Measurements from ENCODE around the gene NOS2. TPM values are rescaled to one million over a fixed set of nuclear protein-coding genes. Genes with fewer than 3 reads are reported as not detected.

The NOS2 gene
- total RNA-seq, 1 experiment from 2014 or later: 0.18 TPM

DNA sequence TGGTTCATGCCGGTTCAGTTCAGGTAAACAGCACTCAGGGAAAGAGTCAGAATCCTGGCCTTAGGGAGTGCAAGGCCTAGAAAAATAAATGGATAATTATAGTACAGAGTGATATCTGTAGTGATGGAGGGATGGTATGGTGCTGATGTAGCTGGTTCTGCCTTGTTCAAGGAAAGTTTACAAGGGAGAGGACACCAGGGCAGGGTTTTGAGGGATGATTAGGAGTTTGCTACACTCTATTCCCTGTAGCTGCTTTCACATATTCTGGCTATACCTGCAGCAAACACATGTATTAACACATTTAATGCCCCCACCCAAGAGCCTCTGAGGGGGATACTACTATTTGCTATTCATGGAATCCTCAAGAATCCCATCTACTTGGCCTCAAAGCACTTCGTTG lies 1.7 kb upstream of the NOS2 start:
- in situ Hi-C loops (cut with HindIII; ENCODE audit: low pct_unique_long_range_greater_than_20kb, low sequenced_read_pairs): no loop called here
- DNase-seq (ENCODE audit: low read depth, low spot score): no peak

DNA sequence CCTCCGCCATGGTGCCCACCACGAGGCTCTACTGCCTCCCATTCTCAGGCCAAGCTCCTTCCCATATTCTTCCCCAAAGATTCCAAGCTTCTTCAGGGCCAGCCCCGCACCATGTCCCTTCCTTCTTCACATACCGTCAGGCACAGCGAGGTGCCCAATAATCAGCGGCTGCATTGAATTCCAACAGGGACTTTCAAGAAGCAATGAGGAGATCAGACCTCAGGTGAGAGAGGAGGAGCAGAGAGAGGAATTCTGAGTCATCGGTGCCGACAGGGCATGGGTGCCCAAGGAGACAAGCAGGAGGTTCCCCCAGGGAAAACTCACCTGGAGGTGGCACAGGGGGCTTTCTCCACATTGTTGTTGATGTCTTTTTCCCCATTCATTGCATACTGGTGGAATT lies 2.0 kb downstream of the NOS2 start:
- DNase-seq (ENCODE audit: low read depth, low spot score): no peak
- in situ Hi-C loops (cut with HindIII; ENCODE audit: low pct_unique_long_range_greater_than_20kb, low sequenced_read_pairs): no loop called here

DNA sequence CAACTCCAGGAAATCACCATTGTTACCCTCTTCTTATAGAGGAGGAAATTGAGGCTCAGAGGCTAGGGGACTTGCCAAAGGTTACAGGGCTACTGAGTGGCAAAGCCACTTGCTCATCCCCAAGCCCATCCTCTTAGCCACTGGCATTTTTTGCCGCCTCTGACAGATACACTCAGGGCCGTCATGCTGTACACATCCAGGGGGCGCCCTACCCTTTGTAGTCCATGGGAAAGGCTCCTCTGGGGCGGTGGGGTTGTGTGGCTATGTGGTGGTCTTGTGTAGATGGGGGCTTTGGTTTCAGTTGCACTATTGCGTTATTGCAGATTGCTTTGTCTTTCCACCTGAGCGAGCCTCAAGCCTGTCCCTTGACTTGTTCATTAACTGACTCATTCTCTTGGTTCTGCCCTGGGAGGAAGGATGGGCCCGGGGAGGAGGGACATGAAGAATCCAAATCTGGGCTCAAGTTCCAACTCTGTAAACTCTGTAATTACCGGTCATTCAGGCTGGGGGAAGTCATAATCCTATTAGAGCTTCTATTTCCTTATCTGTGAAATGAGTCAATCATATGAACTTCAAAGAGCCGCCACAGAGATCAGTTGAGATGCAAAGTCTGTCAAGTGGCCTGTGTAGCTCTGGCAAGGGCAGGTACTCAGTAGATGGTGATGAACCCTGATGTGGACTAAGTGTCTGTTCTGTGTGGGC lies 2.8 kb downstream of the NOS2 start:
- DNase-seq (ENCODE audit: low read depth, low spot score): no peak
- in situ Hi-C loops (cut with HindIII; ENCODE audit: low pct_unique_long_range_greater_than_20kb, low sequenced_read_pairs): no loop called here

DNA sequence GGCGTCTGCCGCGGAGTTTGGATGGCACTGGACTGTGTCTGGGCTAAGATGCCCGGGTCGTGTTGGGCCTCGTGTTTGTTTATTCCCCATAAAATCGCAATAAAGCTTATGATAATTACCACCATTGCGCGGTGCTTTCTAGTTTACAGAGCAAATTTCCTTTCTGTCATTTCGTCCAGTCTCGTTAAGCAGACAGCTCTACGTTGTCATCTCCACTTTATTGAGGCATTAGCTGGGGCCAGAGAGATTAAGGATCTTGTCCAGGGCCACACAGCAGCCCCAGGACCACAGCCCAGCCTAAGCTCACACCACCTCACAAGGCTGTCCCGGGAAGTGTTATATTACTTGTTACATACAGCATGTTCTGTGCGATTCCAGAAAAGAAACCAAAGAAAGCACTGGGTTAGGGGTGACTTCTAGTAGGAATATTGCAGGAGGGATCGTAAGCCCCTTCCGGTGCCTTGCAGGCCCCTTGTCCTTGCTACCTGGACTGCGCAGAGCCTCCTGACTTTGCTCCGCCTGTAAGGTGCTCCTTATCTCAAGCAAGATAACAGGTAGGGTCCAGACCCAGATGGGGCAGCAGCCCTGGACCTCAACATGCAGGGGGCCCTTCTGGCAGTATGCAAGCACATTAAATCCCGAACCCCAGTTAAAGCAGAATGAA lies 6.3 kb downstream of the NOS2 start:
- in situ Hi-C loops (cut with HindIII; ENCODE audit: low pct_unique_long_range_greater_than_20kb, low sequenced_read_pairs): no loop called here
- DNase-seq (ENCODE audit: low read depth, low spot score): no peak

DNA sequence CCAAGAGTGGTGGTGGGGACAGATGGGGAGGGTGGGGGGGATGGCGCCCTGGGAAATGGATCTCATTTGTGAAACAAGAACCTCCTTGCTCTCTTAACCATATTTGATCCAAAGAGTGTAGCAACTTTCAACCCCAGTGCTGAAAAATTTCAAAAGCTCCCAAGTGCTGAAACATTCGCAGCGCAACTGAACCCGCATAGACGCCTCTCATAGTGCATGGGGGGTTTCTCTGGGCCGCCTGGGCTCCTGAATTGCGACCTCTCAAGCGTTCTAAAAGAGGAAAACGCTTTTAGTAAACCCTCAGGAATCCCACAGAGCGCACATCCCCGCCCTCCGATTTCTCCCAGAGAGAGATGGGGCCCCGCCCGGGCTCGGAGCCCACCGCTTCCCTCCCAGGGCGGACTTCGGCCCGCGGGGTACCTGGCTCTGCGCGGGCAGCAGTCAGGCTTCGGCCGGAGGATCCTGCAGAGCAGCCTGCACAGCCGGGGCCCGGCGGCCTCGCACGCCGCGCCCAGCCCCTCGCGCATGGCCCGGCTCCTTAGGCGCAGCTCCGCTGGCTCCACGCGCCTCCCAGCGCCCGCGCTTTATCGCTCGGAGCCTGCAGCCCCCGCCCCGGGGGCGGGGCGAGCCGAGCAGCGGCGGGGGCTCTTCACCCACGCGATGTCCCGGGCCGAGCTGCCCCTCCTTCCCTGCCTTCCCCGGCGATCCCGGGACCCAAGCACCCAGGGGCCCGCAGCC lies 7.0 kb downstream of the NOS2 start:
- no peak for DNase-seq (ENCODE audit: low read depth, low spot score)
- in situ Hi-C loops (cut with HindIII; ENCODE audit: low pct_unique_long_range_greater_than_20kb, low sequenced_read_pairs): no loop called here

DNA sequence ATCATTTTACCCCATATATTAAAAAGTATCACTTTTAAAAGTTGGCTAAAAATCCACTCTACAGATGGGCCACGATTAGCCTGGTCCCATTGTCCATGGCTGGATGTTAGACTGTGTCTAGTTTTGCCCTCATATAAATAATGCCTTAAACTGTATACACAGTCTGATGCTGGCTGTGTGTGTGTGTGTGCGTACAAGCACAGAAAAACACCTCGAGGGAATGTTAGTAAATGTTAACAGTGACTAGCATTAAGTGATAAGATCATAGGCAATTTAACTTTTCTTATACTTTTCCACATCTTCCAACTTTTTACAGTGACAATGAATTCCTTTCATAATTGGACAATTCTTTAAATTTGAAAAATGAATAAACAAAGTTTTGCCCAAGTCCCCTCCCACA lies 8.2 kb downstream of the NOS2 start:
- in situ Hi-C loops (cut with HindIII; ENCODE audit: low pct_unique_long_range_greater_than_20kb, low sequenced_read_pairs): no loop called here

DNA sequence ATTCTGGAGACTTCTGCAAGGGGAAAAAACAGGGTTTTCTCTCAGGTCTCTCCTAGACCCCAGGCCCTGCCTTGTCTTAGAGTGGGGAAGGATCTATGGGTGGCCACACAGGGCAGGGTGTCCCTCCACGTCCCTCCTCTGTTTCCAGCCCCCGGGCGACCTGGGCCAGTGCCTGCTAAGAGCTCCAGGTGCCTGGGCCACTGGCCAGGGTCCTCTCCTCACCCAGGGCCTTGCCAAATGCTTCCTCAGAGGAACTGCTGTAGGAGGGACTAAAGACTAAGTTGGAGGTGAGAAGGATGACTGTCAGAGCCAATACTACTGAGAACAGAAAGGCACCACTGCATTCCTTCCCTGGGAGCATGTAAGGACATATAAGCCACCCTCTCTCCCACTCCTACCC lies 11.4 kb downstream of the NOS2 start:
- no peak for DNase-seq (ENCODE audit: low read depth, low spot score)

More for the DNA sequence above, 8.2 kb downstream of the NOS2 start:
- no peak for DNase-seq (ENCODE audit: low read depth, low spot score)

DNA sequence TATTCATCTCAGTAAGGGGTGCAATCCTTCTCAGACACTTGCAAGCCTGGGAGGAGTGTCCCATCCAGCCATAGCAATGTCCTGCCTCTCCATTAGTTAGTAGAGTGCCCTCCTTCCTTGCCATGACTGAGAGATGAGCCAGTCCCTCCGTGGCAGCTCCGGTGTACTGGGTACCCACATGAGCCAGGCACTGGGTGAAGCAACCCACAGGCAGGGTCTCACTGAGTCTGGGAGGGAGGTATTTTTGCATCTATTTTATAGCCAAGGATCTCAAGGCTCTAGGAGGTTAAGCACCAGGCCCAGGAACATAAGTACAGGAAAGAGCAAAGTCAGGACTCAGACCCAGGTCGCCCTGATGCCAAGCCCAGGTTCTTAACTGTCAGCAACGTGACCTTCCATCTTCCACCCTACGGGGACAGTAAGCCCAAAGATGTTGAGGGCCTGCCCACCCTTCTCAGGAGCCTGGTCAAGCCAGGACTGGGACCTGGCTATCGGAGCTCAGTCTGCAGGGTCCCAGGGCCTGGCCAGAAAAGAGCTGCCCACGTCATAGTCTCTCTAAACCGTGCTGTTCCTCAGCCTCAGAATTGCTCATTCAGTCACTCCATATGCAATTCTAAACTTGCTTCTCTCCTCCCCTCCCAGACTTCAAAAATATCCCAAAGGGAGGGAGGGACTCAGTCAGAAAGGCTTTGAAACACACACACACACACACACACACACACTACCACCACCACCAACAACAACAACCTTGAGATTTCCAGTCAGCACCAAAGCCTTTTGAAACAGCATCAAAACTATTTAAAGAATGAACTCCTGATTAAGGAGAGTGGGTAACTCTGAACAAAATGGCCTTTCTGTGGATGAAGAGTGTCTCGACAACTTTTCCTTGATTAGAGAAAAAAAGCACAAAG lies 16.6 kb downstream of the NOS2 start:
- in situ Hi-C loops (cut with HindIII; ENCODE audit: low pct_unique_long_range_greater_than_20kb, low sequenced_read_pairs): no loop called here
- no peak for DNase-seq (ENCODE audit: low read depth, low spot score)

More for the DNA sequence above, 11.4 kb downstream of the NOS2 start:
- in situ Hi-C loops (cut with HindIII; ENCODE audit: low pct_unique_long_range_greater_than_20kb, low sequenced_read_pairs): no loop called here

DNA sequence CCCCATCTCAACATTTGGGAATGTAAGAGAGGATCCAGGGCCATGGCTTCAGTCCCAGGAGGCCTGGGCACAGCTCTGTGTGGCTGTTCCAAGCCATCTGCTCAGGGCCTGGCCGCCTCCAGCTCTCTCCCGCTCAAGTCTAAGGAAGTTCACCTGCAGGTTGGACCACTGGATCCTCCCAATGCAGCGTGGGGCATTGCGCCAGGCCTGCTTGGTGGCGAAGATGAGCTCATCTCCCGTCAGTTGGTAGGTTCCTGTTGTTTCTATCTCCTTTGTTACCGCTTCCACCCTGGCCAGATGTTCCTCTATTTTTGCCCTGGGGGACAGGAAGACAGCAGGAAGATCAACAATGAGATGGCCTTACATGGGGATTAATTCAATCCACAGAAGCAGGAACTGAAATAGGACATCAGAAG lies 17.5 kb downstream of the NOS2 start:
- no peak for DNase-seq (ENCODE audit: low read depth, low spot score)
- in situ Hi-C loops (cut with HindIII; ENCODE audit: low pct_unique_long_range_greater_than_20kb, low sequenced_read_pairs): no loop called here

DNA sequence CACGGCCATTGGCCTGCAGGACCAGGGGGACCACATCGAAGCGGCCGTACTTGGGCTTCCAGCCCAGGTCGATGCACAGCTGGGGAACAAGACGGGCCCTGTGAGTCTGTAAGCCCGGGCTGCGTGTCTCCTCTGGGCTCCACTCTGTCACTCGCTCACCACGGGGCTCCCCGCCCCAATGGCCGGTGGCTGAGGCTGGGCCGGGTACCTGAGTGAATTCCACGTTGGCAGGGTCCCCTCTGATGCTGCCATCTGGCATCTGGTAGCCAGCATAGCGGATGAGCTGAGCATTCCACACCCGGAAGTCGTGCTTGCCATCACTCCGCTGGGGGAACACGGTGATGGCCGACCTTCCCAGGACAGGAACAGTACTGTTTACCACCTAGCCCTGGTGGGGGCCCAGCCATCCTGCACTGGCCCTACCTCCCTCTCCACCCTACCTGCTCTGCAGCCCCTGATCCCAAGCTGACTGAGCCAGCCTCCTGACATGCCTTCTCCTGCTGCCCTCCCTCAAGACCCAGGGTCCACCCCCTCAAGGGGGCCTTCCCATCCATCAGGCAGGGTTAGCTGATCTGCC lies 19.4 kb downstream of the NOS2 start:
- in situ Hi-C loops (cut with HindIII; ENCODE audit: low pct_unique_long_range_greater_than_20kb, low sequenced_read_pairs): no loop called here
- DNase-seq (ENCODE audit: low read depth, low spot score): no peak

DNA sequence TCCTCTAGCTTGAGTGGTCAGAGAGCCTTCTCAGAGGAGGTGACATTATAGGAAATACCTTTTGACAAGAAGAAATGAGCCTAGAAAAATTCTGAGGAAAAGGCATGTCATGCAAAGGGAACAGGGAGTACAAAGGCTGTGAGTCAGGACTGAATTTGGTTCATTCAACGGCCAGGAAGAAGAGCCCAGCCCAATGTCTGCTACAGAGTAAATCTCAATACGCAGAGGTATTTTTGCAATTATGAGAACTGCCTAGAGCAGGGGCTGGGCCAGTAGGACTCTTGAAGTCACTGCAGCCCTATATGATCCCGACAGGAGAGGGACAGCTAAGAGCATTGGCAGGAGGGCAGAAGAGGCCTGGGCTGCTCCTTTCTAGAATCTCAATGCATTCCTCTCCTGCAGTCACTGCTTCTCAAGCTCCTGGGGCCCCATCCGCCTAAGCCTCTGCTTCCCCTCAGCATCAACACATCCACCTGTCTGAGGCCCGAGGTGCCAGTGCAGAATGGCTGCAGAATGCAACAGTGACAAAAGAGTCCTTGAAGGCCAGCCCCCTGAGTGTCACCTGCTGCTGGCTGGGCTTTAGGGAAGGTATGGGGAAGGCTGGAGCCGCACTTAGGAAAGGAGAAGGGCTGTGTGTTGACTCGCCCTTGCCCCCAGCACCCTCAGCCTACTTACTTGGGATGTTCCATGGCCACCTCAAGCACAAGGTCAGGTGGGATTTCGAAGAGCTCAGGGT lies 20.1 kb downstream of the NOS2 start:
- in situ Hi-C loops (cut with HindIII; ENCODE audit: low pct_unique_long_range_greater_than_20kb, low sequenced_read_pairs): no loop called here
- DNase-seq (ENCODE audit: low read depth, low spot score): no peak

DNA sequence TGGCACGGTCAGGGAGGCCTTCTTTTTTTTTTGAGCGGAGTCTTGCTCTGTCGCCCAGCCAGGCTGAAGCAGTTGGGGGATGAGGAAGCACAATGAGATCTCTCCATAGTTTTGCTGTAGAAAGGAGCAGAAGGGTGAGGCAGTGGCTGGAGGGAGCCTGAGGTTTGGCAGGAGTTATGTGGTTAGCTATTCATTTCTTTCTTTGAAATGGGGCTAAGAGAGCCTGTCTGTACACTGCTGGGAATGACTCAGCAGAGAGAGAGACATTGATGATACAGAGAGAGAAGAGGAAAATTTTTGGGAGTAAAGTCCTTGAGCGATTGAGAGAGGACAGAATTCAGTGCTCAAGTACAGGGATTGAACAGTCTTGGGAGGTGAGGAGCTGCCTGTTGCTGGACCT lies 22.1 kb downstream of the NOS2 start:
- peak; percentile 47 for DNase-seq (ENCODE audit: low read depth, low spot score)
- in situ Hi-C loops (cut with HindIII; ENCODE audit: low pct_unique_long_range_greater_than_20kb, low sequenced_read_pairs): no loop called here

DNA sequence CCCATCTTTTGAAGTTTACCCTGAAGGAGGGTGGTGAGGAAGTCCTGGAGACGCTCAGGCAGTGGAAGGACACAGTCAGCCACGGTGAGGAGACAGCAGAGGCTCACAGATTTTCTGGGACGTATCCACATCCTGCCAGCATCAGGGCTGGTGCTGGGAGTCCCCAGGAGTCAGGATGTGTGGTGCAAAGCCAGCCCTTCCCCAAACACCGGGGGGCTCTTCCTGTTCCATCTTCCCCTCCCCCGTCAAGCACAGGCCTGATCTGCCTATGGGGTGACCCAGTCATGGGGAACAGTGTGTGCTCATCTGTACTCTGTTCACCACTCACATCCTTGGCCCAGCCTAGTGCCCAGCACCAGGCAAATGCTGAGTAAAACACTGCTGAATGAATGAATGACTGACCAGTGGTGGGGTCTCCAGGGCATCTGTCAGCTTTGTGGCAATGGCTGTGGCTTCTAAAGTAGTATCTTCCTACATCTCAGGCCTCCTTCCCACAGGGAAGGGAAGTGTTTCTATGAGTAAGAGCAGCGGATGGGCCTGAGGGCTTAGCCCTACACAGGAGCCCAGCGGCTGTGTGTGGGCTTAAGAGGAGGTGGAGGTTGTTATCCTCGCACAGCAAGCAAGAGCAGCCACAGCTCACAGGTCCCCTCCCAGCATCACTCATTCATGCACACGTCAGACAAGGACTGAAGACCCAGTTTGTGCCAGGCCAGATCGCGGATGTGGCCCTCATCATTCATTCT lies 23.3 kb downstream of the NOS2 start:
- in situ Hi-C loops (cut with HindIII; ENCODE audit: low pct_unique_long_range_greater_than_20kb, low sequenced_read_pairs): no loop called here
- DNase-seq (ENCODE audit: low read depth, low spot score): no peak

DNA sequence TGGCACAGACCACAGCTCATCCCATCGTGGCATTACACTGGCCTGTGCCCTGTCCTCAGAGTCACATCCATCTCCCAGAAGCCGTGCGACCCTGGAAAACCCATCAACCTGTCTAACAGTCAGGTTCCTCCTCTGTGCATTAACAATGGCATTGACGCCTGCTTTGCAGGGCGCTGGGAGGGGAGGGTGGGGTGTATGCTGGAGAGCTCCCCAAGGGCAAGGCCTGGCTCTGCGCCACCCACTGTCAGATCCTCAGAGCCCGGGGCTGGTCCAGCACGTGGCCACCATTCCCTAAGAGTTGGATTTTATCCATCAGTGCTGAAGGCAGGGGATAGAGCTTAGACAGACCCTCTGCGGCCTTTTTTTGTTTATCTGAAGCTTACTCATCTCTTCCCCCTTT lies 28.7 kb downstream of the NOS2 start:
- in situ Hi-C loops (cut with HindIII; ENCODE audit: low pct_unique_long_range_greater_than_20kb, low sequenced_read_pairs): no loop called here
- no peak for DNase-seq (ENCODE audit: low read depth, low spot score)

DNA sequence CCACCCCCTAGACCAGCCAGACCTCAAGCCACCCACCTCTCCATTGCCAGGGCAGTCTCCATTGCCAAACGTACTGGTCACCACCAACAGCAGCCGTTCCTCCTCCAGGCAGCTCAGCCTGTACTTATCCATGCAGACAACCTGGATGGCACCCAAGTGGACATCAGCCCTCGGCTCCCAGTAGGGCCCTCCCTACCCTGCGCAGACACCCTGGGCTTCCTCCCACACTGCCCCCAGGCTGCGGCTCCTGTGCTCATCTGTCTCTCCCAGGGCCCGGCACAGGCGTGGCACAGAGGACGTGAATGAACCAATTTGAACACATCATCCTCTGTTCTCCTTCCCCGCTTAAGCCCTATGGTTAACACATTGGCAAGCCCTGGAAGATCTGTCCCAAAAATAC lies 29.5 kb downstream of the NOS2 start:
- in situ Hi-C loops (cut with HindIII; ENCODE audit: low pct_unique_long_range_greater_than_20kb, low sequenced_read_pairs): no loop called here
- DNase-seq (ENCODE audit: low read depth, low spot score): no peak

DNA sequence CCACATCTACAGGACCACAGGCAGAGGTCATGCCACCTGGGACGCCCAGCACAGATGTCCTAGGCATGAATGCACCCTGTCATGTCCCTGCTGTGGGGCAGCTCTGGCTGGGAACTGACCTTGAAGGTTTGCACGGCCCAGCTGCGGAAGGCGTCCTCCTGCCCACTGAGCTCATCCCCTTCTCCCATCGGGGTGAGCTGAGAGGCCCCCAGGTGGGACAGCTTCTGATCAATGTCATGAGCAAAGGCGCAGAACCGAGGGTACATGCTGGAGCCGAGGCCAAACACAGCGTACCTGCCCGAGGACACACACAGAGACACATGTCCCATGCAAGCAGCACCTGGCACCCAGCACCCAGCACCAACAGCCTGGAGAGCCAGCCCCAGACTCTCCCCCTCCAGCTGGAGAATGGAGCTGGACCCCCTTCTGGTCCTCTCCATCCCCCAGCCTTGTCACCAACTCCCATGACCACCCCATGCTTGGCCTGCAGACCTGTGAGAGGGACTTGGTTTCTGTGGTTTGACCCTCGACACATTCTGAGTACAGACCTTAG lies 31.4 kb downstream of the NOS2 start:
- DNase-seq (ENCODE audit: low read depth, low spot score): no peak
- in situ Hi-C loops (cut with HindIII; ENCODE audit: low pct_unique_long_range_greater_than_20kb, low sequenced_read_pairs): no loop called here
